HepG2 (cell line): ENCODE results near the gene WNT4. TPM values are rescaled to one million over a fixed set of nuclear protein-coding genes. Genes with fewer than 3 reads are reported as not detected.

ENCODE experiments used
- ATAC-seq: fragments of 200-7000 bp; cut with Tn5 transposase; 3 replicates; pipeline ENCODE4 v1.9.1; 2020; ENCODE audit warnings: mild to moderate bottlenecking, moderate library complexity
- BruUV-seq: library from RNA; stranded (reverse); fragments of 400-500 nt; replicated peaks from 2 replicates; lab custom pipeline; 2021; lab: Mats Ljungman, UMichigan
- CTCF ChIA-PET: fragments of 300-600 bp; formaldehyde crosslinking; extraction: SDS; loops from one replicate; lab custom pipeline; 2021; ENCODE audit warnings: low total read pairs, inconsistent platforms, low intra/inter-chr PET ratio; lab: Yijun Ruan, JAX
- POLR2A ChIA-PET: fragments of 350-600 bp; sonication (Branson Sonifier 250); formaldehyde crosslinking; loops from one replicate; lab custom pipeline; 2020; ENCODE audit warnings: antibody characterized with exemption, inconsistent platforms; lab: Yijun Ruan, JAX
- DNase-seq: peaks from one replicate; pipeline ENCODE4 v3.0.0-alpha.2; 2015; ENCODE audit warnings: low spot score
- FAIRE-seq: peaks from 3 replicates; lab custom pipeline; 2011; peaks lifted over from hg19 to GRCh38; lab: Jason Lieb, UNC
- H2AFZ ChIP-seq: one replicate; pipeline ENCODE4 v1.6.1; 2011; ENCODE audit warnings: low read length, inconsistent platforms
- H3K27ac ChIP-seq: fragments of 300-600 bp; 3 replicates; pipeline ENCODE4 v1.8.0; 2011; ENCODE audit warnings: mixed run types, mild to moderate bottlenecking, mixed read lengths, low read length, inconsistent platforms; ENCODE audit not compliant: insufficient read depth; ENCODE audit errors: extremely low read length
- H3K27me3 ChIP-seq, 2 experiments: fragments of 200-600 bp in 1 of 2; 2 replicates in 1 of 2; 3 replicates in 1 of 2; pipeline versions ENCODE4 v1.6.0 to v1.8.0; 2011; ENCODE audit warnings: low read length in 2 of 2, mild to moderate bottlenecking in 2 of 2, moderate library complexity in 2 of 2, inconsistent platforms in 1 of 2; ENCODE audit not compliant: insufficient read depth in 2 of 2, control insufficient read depth in 1 of 2
- H3K36me3 ChIP-seq, 2 experiments: fragments of 200-600 bp in 1 of 2; replicated peaks in 1 of 2; 2 replicates in 1 of 2; 3 replicates in 1 of 2; pipeline versions ENCODE4 v1.5.1 to v1.8.0; 2011; ENCODE audit warnings: low read length in 2 of 2, inconsistent platforms in 1 of 2; ENCODE audit not compliant: insufficient read depth in 2 of 2, control insufficient read depth in 1 of 2
- H3K4me1 ChIP-seq: 2 replicates; pipeline ENCODE4 v1.5.1; 2012; ENCODE audit warnings: low read length, inconsistent platforms; ENCODE audit not compliant: insufficient read depth
- H3K4me2 ChIP-seq: 2 replicates; pipeline ENCODE4 v1.6.0; 2011; ENCODE audit warnings: low read depth, low read length, inconsistent platforms
- H3K4me3 ChIP-seq, 3 experiments: fragments of 200-600 bp in 1 of 3; sonication (generic), shearing (Covaris generic) in 1 of 3; replicated peaks in 1 of 3; 2 replicates each; pipeline ENCODE4 v1.5.1; 2011 to 2016; ENCODE audit warnings: low read length in 3 of 3, inconsistent platforms in 2 of 3, low read depth in 2 of 3, mild to moderate bottlenecking in 2 of 3, control low read depth in 1 of 3, mixed read lengths in 1 of 3; ENCODE audit not compliant: insufficient read depth in 1 of 3
- H3K79me2 ChIP-seq: one replicate; pipeline ENCODE4 v1.6.1; 2011; ENCODE audit warnings: low read length, inconsistent platforms; ENCODE audit not compliant: insufficient read depth
- H3K9ac ChIP-seq: 2 replicates; pipeline ENCODE4 v1.6.0; 2011; ENCODE audit warnings: mild to moderate bottlenecking, low read depth, low read length, inconsistent platforms; ENCODE audit not compliant: insufficient read depth
- H3K9me3 ChIP-seq: 2 replicates; pipeline ENCODE4 v1.5.1; 2012; ENCODE audit warnings: mild to moderate bottlenecking, low read length
- H4K20me1 ChIP-seq: 2 replicates; pipeline ENCODE4 v1.6.0; 2011; ENCODE audit warnings: inconsistent platforms, mild to moderate bottlenecking, low read length, moderate library complexity; ENCODE audit not compliant: insufficient read depth
- PCBP1 ChIP-seq: fragments of 200-400 bp; formaldehyde crosslinking; IDR thresholded peaks from 2 replicates; pipeline ENCODE4 v1.6.1; 2017; ENCODE audit warnings: mild to moderate bottlenecking, low read depth, low read length, borderline replicate concordance
- PRMT3 ChIP-seq: sonication (generic); formaldehyde crosslinking; IDR thresholded peaks from 2 replicates; pipeline ENCODE4 v1.8.1; 2022; ENCODE audit warnings: low read depth, mild to moderate bottlenecking, moderate library complexity, missing genetic modification reagents, borderline replicate concordance
- RBM22 ChIP-seq: fragments of 200-400 bp; formaldehyde crosslinking; optimal IDR thresholded peaks from 2 replicates; pipeline ENCODE3; 2017; ENCODE audit warnings: mild to moderate bottlenecking, low read length, moderate library complexity
- SIN3A ChIP-seq: IDR thresholded peaks from 2 replicates; pipeline ENCODE4 v1.6.1; 2011; ENCODE audit warnings: low read depth, mild to moderate bottlenecking, control low read depth, low read length, borderline replicate concordance
- ZNF160 ChIP-seq: sonication (generic); formaldehyde crosslinking; IDR thresholded peaks from 2 replicates; pipeline ENCODE4 v1.8.0; 2022; ENCODE audit warnings: mild to moderate bottlenecking, inconsistent platforms, missing genetic modification reagents
- ZNF296 ChIP-seq: sonication (generic); formaldehyde crosslinking; conservative IDR thresholded peaks from 2 replicates; pipeline ENCODE4 v1.5.0; 2020; ENCODE audit warnings: mild to moderate bottlenecking, missing genetic modification reagents
- WGBS: methylation state at CpG from one replicate; pipeline ENCODE4 v1.1.6; 2017; ENCODE audit warnings: low lambda C conversion rate; 5-methylcytosine and 5-hydroxymethylcytosine counted together
- in situ Hi-C: cut with HindIII; loops from 2 replicates; pipeline ENCODE4 v1.10.0; 2017; ENCODE audit warnings: low pct_unique_long_range_greater_than_20kb; ENCODE audit not compliant: extremely low pct_ligation_motif_present
- intact Hi-C: fragments of 100-400 bp; cut with micrococcal nuclease; formaldehyde crosslinking; loops from one replicate; pipeline ENCODE4 v1.10.0; 2022; ENCODE audit not compliant: unreplicated experiment
- polyA plus RNA-seq, 8 experiments: library from polyadenylated mRNA; depleted of rRNA in 3 of 8; stranded (reverse) in 7 of 8; unstranded in 1 of 8; fragments of >200 nt; fragmentation: Illumina TruSeq in 4 of 8; extraction: Trizol in 4 of 8; gene quantifications; 2 replicates each; pipeline versions ENCODE4 v1.2.1 to v1.2.3, GENCODE V29; 2011 to 2016; ENCODE audit warnings: low read depth in 4 of 8, missing spikeins in 1 of 8, mixed read lengths in 1 of 8; ENCODE audit not compliant: insufficient read depth in 1 of 8
- total RNA-seq, 5 experiments: library from RNA; depleted of rRNA; stranded (reverse); fragments of >200 nt; fragmentation: Illumina TruSeq; extraction: Trizol; gene quantifications; 2 replicates each; pipeline ENCODE4 v1.2.3, GENCODE V29; 2016; ENCODE audit warnings: low read depth in 1 of 5
- TF ChIP-seq, protein P1 (sequence below): sonication (generic); formaldehyde crosslinking; IDR thresholded peaks from 2 replicates; pipeline ENCODE4 v1.4.0; 2020; ENCODE audit warnings: missing genetic modification reagents
- TF ChIP-seq, protein P2 (sequence below): sonication (generic); formaldehyde crosslinking; IDR thresholded peaks from 2 replicates; pipeline ENCODE4 v1.8.0; 2022; ENCODE audit warnings: mild to moderate bottlenecking, missing genetic modification reagents, borderline replicate concordance
- TF ChIP-seq, protein P3 (sequence below): sonication (generic); formaldehyde crosslinking; conservative IDR thresholded peaks from 2 replicates; pipeline ENCODE4 v1.4.0; 2020; ENCODE audit warnings: missing genetic modification reagents
- TF ChIP-seq, protein P4 (sequence below): sonication (generic); formaldehyde crosslinking; IDR thresholded peaks from 2 replicates; pipeline ENCODE4 v1.5.0; 2020; ENCODE audit warnings: mild to moderate bottlenecking, missing genetic modification reagents, moderate library complexity
- TF ChIP-seq, protein P5 (sequence below): sonication (generic); formaldehyde crosslinking; IDR thresholded peaks from 2 replicates; pipeline ENCODE4 v1.5.0; 2020; ENCODE audit warnings: mild to moderate bottlenecking, low read depth, missing genetic modification reagents, borderline replicate concordance

WNT4 gene
- total and polyA plus RNA-seq, 2 of the 13 experiments (the other 11 are each of a cell fraction or from before 2014, with no cell fraction given), result not detected

DNA sequence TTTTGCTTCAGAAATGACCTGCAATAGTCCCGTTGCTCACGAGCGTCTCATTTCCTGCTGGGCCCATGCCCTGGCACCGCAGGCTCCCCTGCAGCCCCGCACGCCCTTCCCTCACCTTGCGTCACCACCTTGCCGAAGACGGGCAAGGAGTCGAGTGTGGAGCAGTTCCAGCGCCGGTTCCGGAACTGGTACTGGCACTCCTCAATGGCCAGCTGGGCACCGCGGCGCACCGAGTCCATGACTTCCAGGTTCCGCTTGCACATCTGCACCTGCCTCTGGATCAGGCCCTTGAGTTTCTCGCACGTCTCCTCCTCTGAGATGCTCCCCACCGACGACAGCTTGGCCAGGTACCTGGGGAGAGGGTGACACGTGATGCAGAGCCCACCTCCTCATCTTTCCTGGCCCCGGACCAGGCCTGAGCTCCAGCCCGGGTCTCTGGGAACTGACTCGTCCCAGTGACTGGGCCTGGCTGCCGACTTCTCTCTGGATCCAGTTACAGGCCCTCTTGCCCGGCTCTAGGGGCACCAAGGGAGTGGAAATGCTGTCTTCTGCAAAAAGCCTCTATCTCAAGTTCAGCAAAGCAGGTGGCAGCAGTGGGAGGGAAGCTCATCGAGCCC is 13.3 kb downstream of the WNT4 start (continued):
- TF ChIP-seq, protein P1, sequence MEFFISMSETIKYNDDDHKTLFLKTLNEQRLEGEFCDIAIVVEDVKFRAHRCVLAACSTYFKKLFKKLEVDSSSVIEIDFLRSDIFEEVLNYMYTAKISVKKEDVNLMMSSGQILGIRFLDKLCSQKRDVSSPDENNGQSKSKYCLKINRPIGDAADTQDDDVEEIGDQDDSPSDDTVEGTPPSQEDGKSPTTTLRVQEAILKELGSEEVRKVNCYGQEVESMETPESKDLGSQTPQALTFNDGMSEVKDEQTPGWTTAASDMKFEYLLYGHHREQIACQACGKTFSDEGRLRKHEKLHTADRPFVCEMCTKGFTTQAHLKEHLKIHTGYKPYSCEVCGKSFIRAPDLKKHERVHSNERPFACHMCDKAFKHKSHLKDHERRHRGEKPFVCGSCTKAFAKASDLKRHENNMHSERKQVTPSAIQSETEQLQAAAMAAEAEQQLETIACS (CRISPR knock-in tag), result no peak
- TF ChIP-seq, protein P2, sequence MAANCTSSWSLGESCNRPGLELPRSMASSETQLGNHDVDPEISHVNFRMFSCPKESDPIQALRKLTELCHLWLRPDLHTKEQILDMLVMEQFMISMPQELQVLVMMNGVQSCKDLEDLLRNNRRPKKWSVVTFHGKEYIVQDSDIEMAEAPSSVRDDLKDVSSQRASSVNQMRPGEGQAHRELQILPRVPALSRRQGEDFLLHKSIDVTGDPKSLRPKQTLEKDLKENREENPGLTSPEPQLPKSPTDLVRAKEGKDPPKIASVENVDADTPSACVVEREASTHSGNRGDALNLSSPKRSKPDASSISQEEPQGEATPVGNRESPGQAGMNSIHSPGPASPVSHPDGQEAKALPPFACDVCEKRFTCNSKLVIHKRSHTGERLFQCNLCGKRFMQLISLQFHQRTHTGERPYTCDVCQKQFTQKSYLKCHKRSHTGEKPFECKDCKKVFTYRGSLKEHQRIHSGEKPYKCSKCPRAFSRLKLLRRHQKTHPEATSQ (CRISPR knock-in tag), result no peak

DNA sequence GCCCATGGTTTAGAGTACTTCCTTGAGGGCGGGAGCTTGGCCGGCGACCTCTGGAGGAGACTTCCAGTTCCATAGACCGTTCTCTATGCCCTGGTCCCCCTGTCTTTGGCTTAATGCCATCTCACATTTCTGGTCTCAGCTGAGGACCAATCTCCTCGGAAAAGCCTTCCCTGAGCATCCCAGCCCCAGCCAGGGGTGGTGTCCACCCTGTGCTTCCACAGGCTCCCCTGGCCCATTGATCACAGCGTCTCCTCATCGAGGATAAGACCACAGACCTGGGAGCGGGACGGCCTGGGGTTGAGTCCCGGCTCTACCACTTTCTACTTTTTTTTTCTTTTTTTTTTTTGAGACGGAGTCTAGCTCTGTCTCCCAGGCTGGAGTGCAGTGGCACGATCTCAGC is 14.5 kb downstream of the WNT4 start:
- Histone ChIP-seq H4K20me1 (no peaks in the 10 kb centered on the region; the same call in 1 of the 2 replicates), H3K4me3 (no peak overlapping the region), H2AFZ (no peak overlapping the region), H3K9ac (no peak overlapping the region), H3K27ac (no peak overlapping the region), H3K4me1 (no peaks in the 10 kb centered on the region), H3K79me2 (no peaks in the 10 kb centered on the region), H3K27me3 (peaks cover 3 to 14% of the 10 kb centered on the region in 2 experiments; a peak in 3 of 5 replicates), H3K9me3 (no peaks in the 10 kb centered on the region), H3K4me2 (no peak overlapping the region), H3K36me3 (no peaks in the 10 kb centered on the region)
- DNase-seq, result no peak
- POLR2A ChIA-PET, result no interaction called here
- CTCF ChIA-PET, result no interaction called here
- WGBS, result 58% methylated on average over 12 of the region's 12 CpGs
- intact Hi-C loops, result no loop called here
- BruUV-seq, result no TSS peak
- no peak for ATAC-seq
- no peak for FAIRE-seq
- in situ Hi-C loops, result no loop called here
- TF ChIP-seq RBM22 (no peak), ZNF296 (CRISPR knock-in tag) (no peak), PRMT3 (no peak), SIN3A (no peak), PCBP1 (no peak), ZNF160 (no peak)
- TF ChIP-seq, protein P3, sequence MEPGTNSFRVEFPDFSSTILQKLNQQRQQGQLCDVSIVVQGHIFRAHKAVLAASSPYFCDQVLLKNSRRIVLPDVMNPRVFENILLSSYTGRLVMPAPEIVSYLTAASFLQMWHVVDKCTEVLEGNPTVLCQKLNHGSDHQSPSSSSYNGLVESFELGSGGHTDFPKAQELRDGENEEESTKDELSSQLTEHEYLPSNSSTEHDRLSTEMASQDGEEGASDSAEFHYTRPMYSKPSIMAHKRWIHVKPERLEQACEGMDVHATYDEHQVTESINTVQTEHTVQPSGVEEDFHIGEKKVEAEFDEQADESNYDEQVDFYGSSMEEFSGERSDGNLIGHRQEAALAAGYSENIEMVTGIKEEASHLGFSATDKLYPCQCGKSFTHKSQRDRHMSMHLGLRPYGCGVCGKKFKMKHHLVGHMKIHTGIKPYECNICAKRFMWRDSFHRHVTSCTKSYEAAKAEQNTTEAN (CRISPR knock-in tag), result no peak
- TF ChIP-seq, protein P4, sequence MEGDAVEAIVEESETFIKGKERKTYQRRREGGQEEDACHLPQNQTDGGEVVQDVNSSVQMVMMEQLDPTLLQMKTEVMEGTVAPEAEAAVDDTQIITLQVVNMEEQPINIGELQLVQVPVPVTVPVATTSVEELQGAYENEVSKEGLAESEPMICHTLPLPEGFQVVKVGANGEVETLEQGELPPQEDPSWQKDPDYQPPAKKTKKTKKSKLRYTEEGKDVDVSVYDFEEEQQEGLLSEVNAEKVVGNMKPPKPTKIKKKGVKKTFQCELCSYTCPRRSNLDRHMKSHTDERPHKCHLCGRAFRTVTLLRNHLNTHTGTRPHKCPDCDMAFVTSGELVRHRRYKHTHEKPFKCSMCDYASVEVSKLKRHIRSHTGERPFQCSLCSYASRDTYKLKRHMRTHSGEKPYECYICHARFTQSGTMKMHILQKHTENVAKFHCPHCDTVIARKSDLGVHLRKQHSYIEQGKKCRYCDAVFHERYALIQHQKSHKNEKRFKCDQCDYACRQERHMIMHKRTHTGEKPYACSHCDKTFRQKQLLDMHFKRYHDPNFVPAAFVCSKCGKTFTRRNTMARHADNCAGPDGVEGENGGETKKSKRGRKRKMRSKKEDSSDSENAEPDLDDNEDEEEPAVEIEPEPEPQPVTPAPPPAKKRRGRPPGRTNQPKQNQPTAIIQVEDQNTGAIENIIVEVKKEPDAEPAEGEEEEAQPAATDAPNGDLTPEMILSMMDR (CRISPR knock-in tag), result no peak
- TF ChIP-seq, protein P5, sequence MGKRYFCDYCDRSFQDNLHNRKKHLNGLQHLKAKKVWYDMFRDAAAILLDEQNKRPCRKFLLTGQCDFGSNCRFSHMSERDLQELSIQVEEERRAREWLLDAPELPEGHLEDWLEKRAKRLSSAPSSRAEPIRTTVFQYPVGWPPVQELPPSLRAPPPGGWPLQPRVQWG (CRISPR knock-in tag), result no peak
